GM23248 (cell line): Measurements from ENCODE around the gene HEXIM1. TPM values are rescaled to one million over a fixed set of nuclear protein-coding genes. Genes with fewer than 3 reads are reported as not detected.

Experiments
- DNase-seq: peaks from one replicate; pipeline ENCODE4 v3.0.0-alpha.2; 2015
- H2AFZ ChIP-seq: fragments of 200-600 bp; sonication (generic); 2 replicates; pipeline ENCODE4 v1.6.1; 2016; ENCODE audit warnings: antibody characterized with exemption
- H3F3A ChIP-seq: fragments of 200-600 bp; sonication (generic); 2 replicates; pipeline ENCODE4 v1.6.1; 2016; ENCODE audit warnings: mild to moderate bottlenecking, antibody characterized with exemption, mixed run types; ENCODE audit not compliant: insufficient read depth
- H3K27ac ChIP-seq: fragments of 200-600 bp; sonication (generic); 2 replicates; pipeline ENCODE4 v1.5.1; 2016; ENCODE audit warnings: mild to moderate bottlenecking
- H3K27me3 ChIP-seq: fragments of 200-600 bp; sonication (generic); replicated peaks from 2 replicates; pipeline ENCODE4 v1.6.1; 2016; ENCODE audit warnings: mild to moderate bottlenecking; ENCODE audit not compliant: insufficient read depth
- H3K36me3 ChIP-seq: fragments of 200-600 bp; sonication (generic); 2 replicates; pipeline ENCODE4 v1.6.1; 2016; ENCODE audit warnings: low read depth, mild to moderate bottlenecking
- H3K4me1 ChIP-seq: fragments of 200-600 bp; sonication (generic); 2 replicates; pipeline ENCODE4 v1.6.1; 2016; ENCODE audit warnings: mild to moderate bottlenecking; ENCODE audit not compliant: insufficient read depth
- H3K4me2 ChIP-seq: fragments of 200-600 bp; sonication (generic); one replicate; pipeline ENCODE4 v1.6.1; 2016; ENCODE audit warnings: mild to moderate bottlenecking; ENCODE audit not compliant: unreplicated experiment
- H3K4me3 ChIP-seq: fragments of 200-600 bp; sonication (generic); 2 replicates; pipeline ENCODE4 v1.5.1; 2016; ENCODE audit warnings: mild to moderate bottlenecking
- H3K79me2 ChIP-seq: fragments of 200-600 bp; sonication (generic); 2 replicates; pipeline ENCODE4 v1.6.1; 2016; ENCODE audit warnings: mild to moderate bottlenecking; ENCODE audit not compliant: insufficient read depth
- H3K9ac ChIP-seq: fragments of 200-600 bp; sonication (generic); 2 replicates; pipeline ENCODE4 v1.6.1; 2016; ENCODE audit warnings: mild to moderate bottlenecking
- H3K9me2 ChIP-seq: fragments of 200-600 bp; sonication (generic); 2 replicates; pipeline ENCODE4 v1.6.1; 2016; ENCODE audit warnings: mixed run types, mild to moderate bottlenecking, moderate library complexity; ENCODE audit not compliant: insufficient read depth
- H3K9me3 ChIP-seq: fragments of 200-600 bp; sonication (generic); one replicate; pipeline ENCODE4 v1.6.1; 2017; ENCODE audit warnings: low read depth
- H4K20me1 ChIP-seq: fragments of 200-600 bp; sonication (generic); 2 replicates; pipeline ENCODE4 v1.6.0; 2016; ENCODE audit not compliant: insufficient read depth
- EZH2 ChIP-seq: fragments of 200-600 bp; sonication (generic); IDR thresholded peaks from 2 replicates; pipeline ENCODE4 v1.6.1; 2018; ENCODE audit warnings: antibody characterized with exemption, mild to moderate bottlenecking; ENCODE audit not compliant: insufficient read depth, poor library complexity, severe bottlenecking
- EZH2phosphoT487 ChIP-seq: fragments of 200-600 bp; sonication (generic); IDR thresholded peaks from 2 replicates; pipeline ENCODE4 v1.6.1; 2018; ENCODE audit warnings: antibody characterized with exemption, moderate library complexity, mild to moderate bottlenecking, low read depth; ENCODE audit not compliant: insufficient read depth
- WGBS, 2 experiments: methylation state at CpG; one replicate each; pipeline ENCODE4 v1.1.6; 2015 to 2017; ENCODE audit warnings: low lambda C conversion rate in 2 of 2, low coverage in 1 of 2; ENCODE audit errors: missing lambda C conversion rate in 2 of 2; 5-methylcytosine and 5-hydroxymethylcytosine counted together
- in situ Hi-C: fragments of 300-500 bp; cut with MboI; formaldehyde crosslinking; loops from 2 replicates; pipeline ENCODE4 v1.15.0; 2020
- polyA plus RNA-seq: library from polyadenylated mRNA; unstranded; fragments of >200 nt; fragmentation: Nextera tagmentation; extraction: Ambion mirVana; gene quantifications from 2 replicates; pipeline ENCODE4 v1.2.1, GENCODE V29; 2016
- total RNA-seq: library from RNA; depleted of rRNA; stranded (reverse); fragments of >200 nt; shearing (Covaris generic); gene quantifications from 2 replicates; pipeline ENCODE4 v1.2.3, GENCODE V29; 2014

The HEXIM1 gene
- total and polyA plus RNA-seq, 2 experiments from 2014 or later, result 10.6 to 16.2 TPM

GRCh38 chr17:45128989-45129388 lies 19.3 kb upstream of the HEXIM1 start:
- Histone ChIP-seq H3K27ac (no peak overlapping the region), H3K36me3 (no peaks in the 10 kb centered on the region), H3K9me2 (no peaks in the 10 kb centered on the region), H3K9me3 (no peaks in the 10 kb centered on the region), H4K20me1 (no peaks in the 10 kb centered on the region), H3K4me2 (no peak overlapping the region), H3K4me1 (peaks cover 33% of the 10 kb centered on the region), H3F3A (no peaks in the 10 kb centered on the region), H3K79me2 (peaks cover 51% of the 10 kb centered on the region), H2AFZ (no peak overlapping the region), H3K9ac (no peak overlapping the region), H3K4me3 (no peak overlapping the region), H3K27me3 (no peaks in the 10 kb centered on the region)
- TF ChIP-seq EZH2phosphoT487, result no peak
- no peak for TF ChIP-seq EZH2
- no peak for DNase-seq
- in situ Hi-C loops, result loop anchor here (10.0 kb wide), 1 partner anchor 74 kb away; the partner anchor contains the start of gene DCAKD
- 92 to 96% methylated on average over 2 of the region's 2 CpGs for WGBS, 2 experiments

DNA sequence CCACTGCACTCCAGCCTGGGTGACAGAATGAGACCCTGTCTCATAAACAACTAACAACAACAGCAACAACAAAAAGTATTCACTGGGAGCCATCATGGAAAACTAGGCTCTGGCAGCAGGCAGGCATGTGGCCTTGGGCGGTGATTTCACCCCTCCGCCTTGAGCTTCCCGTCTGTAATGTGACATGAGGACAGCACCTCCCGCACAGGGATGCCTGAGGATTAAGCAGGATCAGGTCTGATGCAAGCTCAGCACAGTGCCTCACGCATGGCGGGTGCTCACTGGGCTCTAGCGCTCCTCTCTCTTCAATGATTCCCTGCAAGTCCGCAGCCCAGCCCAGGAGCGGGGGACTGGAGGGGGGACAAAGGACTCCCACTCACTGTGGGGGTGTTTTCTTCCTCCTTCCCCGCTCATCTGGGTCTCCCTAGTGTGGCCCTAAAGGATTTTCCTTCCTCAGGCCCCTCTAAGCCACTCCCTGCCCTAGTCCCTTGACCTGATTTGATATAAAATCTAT lies 18.8 kb upstream of the HEXIM1 start:
- Histone ChIP-seq H3K79me2 (peaks cover 47% of the 10 kb centered on the region), H3K27ac (no peak overlapping the region), H3K36me3 (no peaks in the 10 kb centered on the region), H3F3A (no peaks in the 10 kb centered on the region), H3K4me3 (no peak overlapping the region), H3K9ac (no peak overlapping the region), H3K9me2 (no peaks in the 10 kb centered on the region), H3K4me2 (no peak overlapping the region), H3K27me3 (no peaks in the 10 kb centered on the region), H3K9me3 (no peaks in the 10 kb centered on the region), H3K4me1 (peaks cover 28% of the 10 kb centered on the region), H4K20me1 (no peaks in the 10 kb centered on the region), H2AFZ (no peak overlapping the region)
- WGBS, 2 experiments, result 72 to 78% methylated on average over 9 to 10 of the region's 10 CpGs
- TF ChIP-seq EZH2phosphoT487 (no peak), EZH2 (no peak)
- in situ Hi-C loops, result loop anchor here (10.0 kb wide), 1 partner anchor 75 kb away; the partner anchor contains the start of gene DCAKD
- DNase-seq, result peak; percentile 53

- no peak overlapping the region for H3K9ac ChIP-seq
- H3K4me2 ChIP-seq, result no peak overlapping the region
- no peaks in the 10 kb centered on the region for H4K20me1 ChIP-seq
- no peaks in the 10 kb centered on the region for H3K9me2 ChIP-seq
- no peaks in the 10 kb centered on the region for H3F3A ChIP-seq
- H3K27me3 ChIP-seq, result no peaks in the 10 kb centered on the region
- DNase-seq, result peak; percentile 47
- no peak overlapping the region for H3K27ac ChIP-seq
- H2AFZ ChIP-seq, result no peak overlapping the region
- H3K9me3 ChIP-seq, result no peaks in the 10 kb centered on the region
- H3K4me1 ChIP-seq, result peaks cover 23% of the 10 kb centered on the region
- WGBS, 2 experiments, result 56 to 59% methylated on average over 13 of the region's 13 CpGs
- H3K79me2 ChIP-seq, result peaks cover 42% of the 10 kb centered on the region
- TF ChIP-seq EZH2, result no peak
- no peak for TF ChIP-seq EZH2phosphoT487
- in situ Hi-C loops, result loop anchor here (10.0 kb wide), 1 partner anchor 75 kb away; the partner anchor contains the start of gene DCAKD
- no peaks in the 10 kb centered on the region for H3K36me3 ChIP-seq
- H3K4me3 ChIP-seq, result no peak overlapping the region
Measured at GRCh38 chr17:45129940-45130680, 18.2 kb upstream of the HEXIM1 start.

GRCh38 chr17:45130681-45131615 lies 17.3 kb upstream of the HEXIM1 start:
- H3K79me2 ChIP-seq, result peaks cover 33% of the 10 kb centered on the region; the same call in 1 of the 2 replicates
- H4K20me1 ChIP-seq, result no peaks in the 10 kb centered on the region
- no peaks in the 10 kb centered on the region for H3K27me3 ChIP-seq
- no peaks in the 10 kb centered on the region for H3K36me3 ChIP-seq
- peak overlapping the region; percentile 76 for H3K9ac ChIP-seq
- no peaks in the 10 kb centered on the region for H3F3A ChIP-seq
- H3K4me2 ChIP-seq, result peak overlapping the region; percentile 80
- H3K4me1 ChIP-seq, result peaks cover 23% of the 10 kb centered on the region
- TF ChIP-seq EZH2phosphoT487 (no peak), EZH2 (no peak)
- H3K9me3 ChIP-seq, result no peaks in the 10 kb centered on the region
- H2AFZ ChIP-seq, result no peak overlapping the region
- in situ Hi-C loops, result no loop called here
- 73 to 76% methylated on average over 16 to 17 of the region's 17 CpGs for WGBS, 2 experiments
- no peak for DNase-seq
- no peak overlapping the region for H3K27ac ChIP-seq
- H3K9me2 ChIP-seq, result no peaks in the 10 kb centered on the region
- H3K4me3 ChIP-seq, result peak overlapping the region; percentile 77
